ENCODE results near the gene RPS3. TPM values are rescaled to one million over a fixed set of nuclear protein-coding genes. Genes with fewer than 3 reads are reported as not detected.
"Not testable (repeated sequence)": the region's sequence is repeated elsewhere in the genome, so short reads cannot be mapped to it uniquely, and the experiment has no call there.

RPS3 gene
- total RNA-seq, 1 donor from 2014 or later = 1,761 TPM

DNA sequence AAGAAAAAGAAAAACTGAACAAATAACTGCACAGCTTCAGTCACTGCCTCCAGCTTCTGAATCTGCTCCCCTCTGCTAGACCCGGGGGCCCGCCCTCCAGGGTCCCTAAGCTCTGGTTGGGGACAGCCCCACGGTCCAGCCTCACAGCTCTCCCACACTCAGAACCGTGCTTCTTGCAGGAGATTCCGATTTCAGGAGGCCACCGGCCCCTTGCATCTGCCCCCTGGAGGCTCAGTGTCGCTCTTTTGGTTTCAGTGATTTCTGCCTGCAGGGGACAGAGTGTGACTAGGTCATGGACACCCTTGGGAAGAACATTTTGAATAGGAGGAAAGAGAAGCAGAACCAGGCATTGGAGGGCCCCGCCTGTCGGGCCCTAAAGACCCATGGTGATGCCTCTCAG lies 23.1 kb upstream of the RPS3 start:
- H3K4me3 ChIP-seq = no peak overlapping the region
- no peaks in the 10 kb centered on the region for H3K9me3 ChIP-seq
- H3K36me3 ChIP-seq = no peaks in the 10 kb centered on the region
- TF ChIP-seq, protein P1, sequence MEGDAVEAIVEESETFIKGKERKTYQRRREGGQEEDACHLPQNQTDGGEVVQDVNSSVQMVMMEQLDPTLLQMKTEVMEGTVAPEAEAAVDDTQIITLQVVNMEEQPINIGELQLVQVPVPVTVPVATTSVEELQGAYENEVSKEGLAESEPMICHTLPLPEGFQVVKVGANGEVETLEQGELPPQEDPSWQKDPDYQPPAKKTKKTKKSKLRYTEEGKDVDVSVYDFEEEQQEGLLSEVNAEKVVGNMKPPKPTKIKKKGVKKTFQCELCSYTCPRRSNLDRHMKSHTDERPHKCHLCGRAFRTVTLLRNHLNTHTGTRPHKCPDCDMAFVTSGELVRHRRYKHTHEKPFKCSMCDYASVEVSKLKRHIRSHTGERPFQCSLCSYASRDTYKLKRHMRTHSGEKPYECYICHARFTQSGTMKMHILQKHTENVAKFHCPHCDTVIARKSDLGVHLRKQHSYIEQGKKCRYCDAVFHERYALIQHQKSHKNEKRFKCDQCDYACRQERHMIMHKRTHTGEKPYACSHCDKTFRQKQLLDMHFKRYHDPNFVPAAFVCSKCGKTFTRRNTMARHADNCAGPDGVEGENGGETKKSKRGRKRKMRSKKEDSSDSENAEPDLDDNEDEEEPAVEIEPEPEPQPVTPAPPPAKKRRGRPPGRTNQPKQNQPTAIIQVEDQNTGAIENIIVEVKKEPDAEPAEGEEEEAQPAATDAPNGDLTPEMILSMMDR (IDR thresholded peaks at IDR 0.05) = no peak
- no peak overlapping the region for H3K27ac ChIP-seq
- no peaks in the 10 kb centered on the region for H3K27me3 ChIP-seq (ENCODE audit: low read depth)
- peaks cover 35% of the 10 kb centered on the region for H3K4me1 ChIP-seq
- no peak for DNase-seq
- intact Hi-C loops (cut with DNase I) = no loop called here
- no peak for ATAC-seq

DNA sequence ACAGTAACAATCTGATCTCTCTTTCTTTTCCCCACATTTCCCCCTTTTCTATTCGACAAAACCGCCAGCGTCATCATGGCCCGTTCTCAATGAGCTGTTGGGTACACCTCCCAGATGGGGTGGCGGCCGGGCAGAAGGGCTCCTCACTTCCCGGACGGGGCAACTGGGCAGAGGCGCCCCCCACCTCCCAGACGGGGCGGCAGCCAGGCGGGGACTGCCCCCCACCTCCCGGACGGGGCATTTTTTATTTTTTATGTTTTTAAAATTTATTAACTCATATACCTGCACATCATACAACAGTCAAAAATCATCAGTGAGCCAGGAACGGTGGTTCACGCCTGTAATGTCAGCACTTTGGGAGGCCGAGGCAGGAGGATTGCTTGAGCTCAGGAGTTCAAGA lies 20.5 kb upstream of the RPS3 start:
- DNase-seq; H3K4me3 ChIP-seq; H3K27me3 ChIP-seq (ENCODE audit: low read depth); H3K27ac ChIP-seq; H3K9me3 ChIP-seq; ATAC-seq; H3K36me3 ChIP-seq; intact Hi-C loops (cut with DNase I): not testable (repeated sequence)
- H3K4me1 ChIP-seq = peaks cover 36% of the 10 kb centered on the region

DNA sequence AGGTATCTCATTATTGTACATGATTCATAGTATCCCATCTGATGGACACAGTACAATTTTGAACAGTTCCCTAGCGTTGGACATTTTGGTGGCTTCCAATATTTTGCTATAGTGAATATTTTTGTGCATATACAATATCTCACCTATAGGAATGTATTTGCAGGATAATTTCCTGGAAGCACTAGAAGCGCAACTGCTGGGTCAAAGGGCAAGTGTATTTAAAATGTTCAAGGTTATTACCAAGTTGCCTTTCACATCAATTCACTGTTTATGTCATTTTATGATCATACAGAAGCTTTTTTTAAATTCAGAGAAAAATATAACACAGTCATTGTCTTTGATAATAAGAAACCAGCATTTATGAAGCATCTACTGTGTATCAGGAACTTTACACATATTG lies 19.1 kb upstream of the RPS3 start:
- ATAC-seq (no peak), DNase-seq (no peak)
- peaks cover 45% of the 10 kb centered on the region for H3K4me1 ChIP-seq
- no peak overlapping the region for H3K4me3 ChIP-seq
- no peaks in the 10 kb centered on the region for H3K27me3 ChIP-seq (ENCODE audit: low read depth)
- TF ChIP-seq, protein P1 (IDR thresholded peaks at IDR 0.05) = no peak
- H3K36me3 ChIP-seq = no peaks in the 10 kb centered on the region
- peak overlapping the region; percentile 41 for H3K27ac ChIP-seq
- intact Hi-C loops (cut with DNase I) = loop anchor here (10.0 kb wide), 2 partner anchors 55 to 95 kb away; no protein-coding TSS in a partner anchor
- H3K9me3 ChIP-seq = no peaks in the 10 kb centered on the region

DNA sequence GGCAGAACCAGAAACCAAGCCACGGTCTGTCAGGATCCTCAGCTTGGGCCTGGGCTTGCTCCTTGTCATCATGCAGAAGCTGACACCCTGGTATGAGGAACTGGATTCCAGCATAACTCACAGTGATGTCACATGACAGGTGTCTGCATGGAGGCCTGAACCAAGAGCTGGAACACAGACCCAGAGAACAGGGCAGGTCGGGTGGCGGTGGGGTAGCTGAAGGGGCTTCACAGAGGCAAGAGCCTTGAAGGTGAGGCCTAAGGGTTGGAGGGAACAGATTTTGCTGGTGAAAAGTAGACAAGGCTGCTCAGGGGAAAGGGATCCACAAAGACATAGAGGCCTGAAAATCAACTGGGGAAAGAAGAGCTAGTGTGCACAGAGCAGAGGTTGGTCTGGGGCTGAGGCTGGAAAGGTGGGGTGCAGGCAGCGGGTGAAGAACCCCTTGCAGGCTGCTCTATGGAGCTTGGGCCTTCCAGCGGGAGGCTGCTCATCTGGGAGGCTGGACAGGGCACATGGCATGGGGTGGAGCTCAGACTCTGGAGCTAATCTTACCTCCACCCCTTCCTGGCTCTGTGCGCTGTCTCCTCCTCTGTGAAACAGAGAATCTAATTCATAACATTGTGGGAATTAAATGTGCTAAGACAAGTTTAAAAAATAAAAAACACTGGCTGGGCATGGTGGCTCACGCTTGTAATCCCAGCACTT lies 18.4 kb upstream of the RPS3 start:
- Histone ChIP-seq H3K27me3 (ENCODE audit: low read depth) (no peaks in the 10 kb centered on the region), H3K36me3 (no peaks in the 10 kb centered on the region), H3K9me3 (no peaks in the 10 kb centered on the region), H3K4me1 (peaks cover 45% of the 10 kb centered on the region), H3K4me3 (no peak overlapping the region), H3K27ac (peak overlapping the region; percentile 41)
- TF ChIP-seq, protein P1 (IDR thresholded peaks at IDR 0.05) = no peak
- ATAC-seq (peak; percentile 62 to 77), DNase-seq (peak; percentile 56)
- intact Hi-C loops (cut with DNase I) = loop anchor here (10.0 kb wide), 2 partner anchors 56 to 96 kb away; no protein-coding TSS in a partner anchor

DNA sequence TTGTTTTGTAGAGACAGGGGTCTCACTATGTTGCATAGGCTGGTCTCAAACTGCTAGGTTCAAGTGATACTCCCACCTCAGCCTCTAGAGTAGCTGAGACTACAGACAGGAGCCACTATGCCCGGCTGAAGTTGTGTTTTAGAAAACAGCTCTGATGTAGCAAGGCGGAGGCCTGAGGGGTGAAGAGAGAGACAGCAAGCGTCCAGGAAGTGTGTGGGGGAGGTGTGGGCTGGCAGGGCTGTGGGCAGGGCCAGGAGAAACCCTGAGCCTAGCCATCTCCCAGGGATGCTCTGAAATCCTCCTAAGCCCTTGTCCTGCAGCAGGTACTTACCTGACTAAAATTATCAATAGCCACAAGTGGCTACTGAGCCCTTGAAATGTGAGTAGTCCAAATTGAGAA lies 16.1 kb upstream of the RPS3 start:
- H3K4me3 ChIP-seq = no peak overlapping the region
- H3K27me3 ChIP-seq (ENCODE audit: low read depth) = no peaks in the 10 kb centered on the region
- H3K4me1 ChIP-seq = peaks cover 43% of the 10 kb centered on the region
- intact Hi-C loops (cut with DNase I) = loop anchor here (10.0 kb wide), 2 partner anchors 58 to 98 kb away; no protein-coding TSS in a partner anchor
- H3K9me3 ChIP-seq = no peaks in the 10 kb centered on the region
- no peaks in the 10 kb centered on the region for H3K36me3 ChIP-seq
- ATAC-seq (peak; percentile 18 to 45), DNase-seq (peak; percentile 59)
- TF ChIP-seq, protein P1 (IDR thresholded peaks at IDR 0.05) = no peak
- H3K27ac ChIP-seq = peak overlapping the region; percentile 12

DNA sequence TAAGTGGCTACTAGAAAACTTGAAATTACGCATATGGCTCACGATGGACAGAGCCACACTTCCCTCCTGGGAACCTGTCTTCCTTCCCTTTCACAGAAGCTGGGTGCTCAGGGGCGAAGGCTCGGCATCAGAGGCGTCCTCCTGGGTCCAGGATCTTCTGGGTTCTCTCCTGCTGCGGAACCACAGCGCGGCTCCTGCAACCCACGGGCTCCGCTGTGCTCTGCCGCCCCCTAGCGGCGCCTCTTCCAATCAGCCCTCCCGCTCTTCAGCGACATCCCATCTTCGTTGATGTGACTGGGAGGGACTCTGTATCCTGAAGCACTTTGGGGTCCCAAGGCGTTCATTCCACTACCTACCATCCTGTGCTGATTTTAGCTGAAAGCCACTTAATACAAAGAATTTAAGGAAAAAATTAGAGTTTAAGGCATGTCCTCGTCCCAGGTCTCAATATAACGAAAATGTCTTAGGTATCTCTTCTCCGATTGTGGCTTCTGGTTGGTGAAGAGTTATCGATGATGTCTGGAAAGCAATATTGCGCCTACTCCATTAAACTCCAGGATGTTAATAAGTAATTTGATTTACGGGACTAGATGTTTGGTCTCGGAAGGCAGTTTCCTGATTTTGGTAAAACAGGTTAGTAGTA lies 14.8 kb upstream of the RPS3 start:
- Histone ChIP-seq H3K4me1 (peaks cover 52% of the 10 kb centered on the region), H3K27ac (no peak overlapping the region), H3K9me3 (no peaks in the 10 kb centered on the region), H3K27me3 (ENCODE audit: low read depth) (no peaks in the 10 kb centered on the region), H3K36me3 (no peaks in the 10 kb centered on the region), H3K4me3 (no peak overlapping the region)
- ATAC-seq (peak; percentile 87 to 89), DNase-seq (peak; percentile 90)
- intact Hi-C loops (cut with DNase I) = loop anchor here (10.0 kb wide), 2 partner anchors 60 to 100 kb away; no protein-coding TSS in a partner anchor
- TF ChIP-seq, protein P1 (IDR thresholded peaks at IDR 0.05) = peak; percentile 98

Data from lower lobe of right lung (tissue), 2 donors.